Measurements from ENCODE around the gene TXNDC17. TPM values are rescaled to one million over a fixed set of nuclear protein-coding genes. Genes with fewer than 3 reads are reported as not detected.
"Not testable (repeated sequence)": the region's sequence is repeated elsewhere in the genome, so short reads cannot be mapped to it uniquely, and the experiment has no call there.

TXNDC17 gene
- polyA plus RNA-seq (2013): 125 and 128 TPM in 2 replicates

- peak within 1 kb of the TSS; percentile 88 for H3K4ac ChIP-seq (ENCODE audit: low read depth, low read length)
- H4K12ac ChIP-seq (ENCODE audit: low read depth, low read length): peak within 1 kb of the TSS; percentile 94
These were observed at the start of gene TXNDC17, which contains the start of gene KIAA0753 for GRCh38 chr17:6640536-6641246. TSS of gene TXNDC17 (plus strand) at chr17:6641060. CDS start at chr17:6641083, 23 bp downstream. TSS of gene KIAA0753 (minus strand) at chr17:6640711. CDS start at chr17:6635103, 5,608 bp downstream.

GRCh38 chr17:6591599-6592158, 49.2 kb upstream of the TXNDC17 start:
- Histone ChIP-seq H2BK12ac (ENCODE audit: low read length) (no peak overlapping the region), H3K79me2 (ENCODE audit: control insufficient read depth, insufficient read depth, low read length, poor library complexity) (no peaks in the 10 kb centered on the region)
- WGBS (ENCODE audit: extremely low coverage, insufficient coverage, insufficient read length): no CpG with 5 or more reads among the region's 7 CpGs

More at GRCh38 chr17:6640536-6641246, at the start of gene TXNDC17, which contains the start of gene KIAA0753:
- Histone ChIP-seq H4K91ac (ENCODE audit: low read depth, low read length) (peak within 1 kb of the TSS; percentile 94), H2BK120ac (ENCODE audit: insufficient read depth, low read length, poor library complexity) (peak within 1 kb of the TSS; percentile 97), H2AK5ac (ENCODE audit: low read length) (peak within 1 kb of the TSS; percentile 49), H3K4me1 (ENCODE audit: control insufficient read depth in 1 of 2, insufficient read depth in 2 of 2, low read length in 2 of 2) (peaks cover 9 to 10% of the 10 kb centered on the region in 2 experiments), H4K8ac (ENCODE audit: low read depth, low read length) (peak within 1 kb of the TSS; percentile 99), H3K9me3 (ENCODE audit: insufficient read depth, low read depth, low read length) (no peaks in the 10 kb centered on the region), H3K18ac (ENCODE audit: low read length) (peak within 1 kb of the TSS; percentile 93), H3K9ac (ENCODE audit: low read length) (peak within 1 kb of the TSS; percentile 83), H2AFZ (ENCODE audit: insufficient read depth, low read length, poor library complexity) (peak within 1 kb of the TSS; percentile 94), H3K27me3 (ENCODE audit: insufficient read depth, low read length) (no peaks in the 10 kb centered on the region), H3K79me1 (ENCODE audit: low read length) (peaks cover 12% of the 10 kb centered on the region), H3K79me2 (ENCODE audit: control insufficient read depth, insufficient read depth, low read length, poor library complexity) (peaks cover 9% of the 10 kb centered on the region), H3K4me3 (ENCODE audit: low read depth, low read length) (peak within 1 kb of the TSS; percentile 87), H3K4me2 (ENCODE audit: low read length) (peak within 1 kb of the TSS; percentile 69), H2BK5ac (ENCODE audit: low read depth, low read length, poor library complexity) (peak within 1 kb of the TSS; percentile 99), H2BK12ac (ENCODE audit: low read length) (no peak within 1 kb of the TSS), H3K27ac (ENCODE audit: low read depth, low read length) (peak within 1 kb of the TSS; percentile 80), H3K14ac (ENCODE audit: low read length) (peak within 1 kb of the TSS; percentile 93), H3K36me3 (ENCODE audit: control insufficient read depth in 1 of 2, insufficient read depth in 2 of 2, low read length in 2 of 2) (peaks cover 3 to 5% of the 10 kb centered on the region in 2 experiments), H3K23ac (ENCODE audit: low read length) (no peak within 1 kb of the TSS)
- WGBS (ENCODE audit: extremely low coverage, insufficient coverage, insufficient read length): no CpG with 5 or more reads among the region's 52 CpGs
- DNase-seq: peak; percentile 69 to 87

GRCh38 chr17:6592173-6592572, 48.7 kb upstream of the TXNDC17 start:
- Histone ChIP-seq H3K4ac (ENCODE audit: low read depth, low read length) (no peak overlapping the region), H3K79me2 (ENCODE audit: control insufficient read depth, insufficient read depth, low read length, poor library complexity) (no peaks in the 10 kb centered on the region), H3K27me3 (ENCODE audit: insufficient read depth, low read length) (no peaks in the 10 kb centered on the region), H3K4me3 (ENCODE audit: low read depth, low read length) (no peak overlapping the region), H2BK12ac (ENCODE audit: low read length) (no peak overlapping the region), H3K4me2 (ENCODE audit: low read length) (no peak overlapping the region), H4K12ac (ENCODE audit: low read depth, low read length) (no peak overlapping the region), H3K9ac (ENCODE audit: low read length) (no peak overlapping the region), H2AK5ac (ENCODE audit: low read length) (no peak overlapping the region), H3K79me1 (ENCODE audit: low read length) (no peaks in the 10 kb centered on the region), H3K36me3 (ENCODE audit: control insufficient read depth in 1 of 2, insufficient read depth in 2 of 2, low read length in 2 of 2) (peaks cover 21 to 47% of the 10 kb centered on the region in 2 experiments), H3K27ac (ENCODE audit: low read depth, low read length) (no peak overlapping the region), H3K18ac (ENCODE audit: low read length) (no peak overlapping the region), H2BK5ac (ENCODE audit: low read depth, low read length, poor library complexity) (no peak overlapping the region), H2AFZ (ENCODE audit: insufficient read depth, low read length, poor library complexity) (no peak overlapping the region), H3K9me3 (ENCODE audit: insufficient read depth, low read depth, low read length) (no peaks in the 10 kb centered on the region), H2BK120ac (ENCODE audit: insufficient read depth, low read length, poor library complexity) (no peak overlapping the region), H4K91ac (ENCODE audit: low read depth, low read length) (no peak overlapping the region), H4K8ac (ENCODE audit: low read depth, low read length) (no peak overlapping the region), H3K14ac (ENCODE audit: low read length) (no peak overlapping the region), H3K4me1 (ENCODE audit: control insufficient read depth in 1 of 2, insufficient read depth in 2 of 2, low read length in 2 of 2) (no peaks in the 10 kb centered on the region), H3K23ac (ENCODE audit: low read length) (no peak overlapping the region)
- WGBS (ENCODE audit: extremely low coverage, insufficient coverage, insufficient read length): no CpG with 5 or more reads among the region's 6 CpGs
- DNase-seq: peak; percentile 47 to 75

More at GRCh38 chr17:6591599-6592158, 49.2 kb upstream of the TXNDC17 start:
- Histone ChIP-seq H3K27ac (ENCODE audit: low read depth, low read length) (no peak overlapping the region), H2BK120ac (ENCODE audit: insufficient read depth, low read length, poor library complexity) (no peak overlapping the region), H3K79me1 (ENCODE audit: low read length) (no peaks in the 10 kb centered on the region), H3K4me2 (ENCODE audit: low read length) (no peak overlapping the region), H3K27me3 (ENCODE audit: insufficient read depth, low read length) (no peaks in the 10 kb centered on the region), H3K18ac (ENCODE audit: low read length) (no peak overlapping the region), H3K36me3 (ENCODE audit: control insufficient read depth in 1 of 2, insufficient read depth in 2 of 2, low read length in 2 of 2) (peaks cover 23 to 50% of the 10 kb centered on the region in 2 experiments), H3K9ac (ENCODE audit: low read length) (no peak overlapping the region), H3K14ac (ENCODE audit: low read length) (no peak overlapping the region), H2AK5ac (ENCODE audit: low read length) (no peak overlapping the region), H2BK5ac (ENCODE audit: low read depth, low read length, poor library complexity) (no peak overlapping the region), H3K23ac (ENCODE audit: low read length) (no peak overlapping the region), H2AFZ (ENCODE audit: insufficient read depth, low read length, poor library complexity) (no peak overlapping the region), H3K4me3 (ENCODE audit: low read depth, low read length) (no peak overlapping the region), H4K91ac (ENCODE audit: low read depth, low read length) (no peak overlapping the region), H4K12ac (ENCODE audit: low read depth, low read length) (no peak overlapping the region), H3K4ac (ENCODE audit: low read depth, low read length) (no peak overlapping the region), H4K8ac (ENCODE audit: low read depth, low read length) (no peak overlapping the region), H3K9me3 (ENCODE audit: insufficient read depth, low read depth, low read length) (no peaks in the 10 kb centered on the region), H3K4me1 (ENCODE audit: control insufficient read depth in 1 of 2, insufficient read depth in 2 of 2, low read length in 2 of 2) (no peaks in the 10 kb centered on the region)
- DNase-seq: peak; percentile 53 to 77

GRCh38 chr17:6593371-6593770, 47.5 kb upstream of the TXNDC17 start:
- not testable (repeated sequence) for H2AFZ ChIP-seq (ENCODE audit: insufficient read depth, low read length, poor library complexity); H3K4ac ChIP-seq (ENCODE audit: low read depth, low read length); H3K4me1 ChIP-seq (ENCODE audit: control insufficient read depth in 1 of 2, insufficient read depth in 2 of 2, low read length in 2 of 2); H3K9me3 ChIP-seq (ENCODE audit: insufficient read depth, low read depth, low read length); H3K18ac ChIP-seq (ENCODE audit: low read length); H4K91ac ChIP-seq (ENCODE audit: low read depth, low read length); H3K79me1 ChIP-seq (ENCODE audit: low read length); H3K14ac ChIP-seq (ENCODE audit: low read length); H2AK5ac ChIP-seq (ENCODE audit: low read length); H2BK5ac ChIP-seq (ENCODE audit: low read depth, low read length, poor library complexity); H2BK120ac ChIP-seq (ENCODE audit: insufficient read depth, low read length, poor library complexity); H3K27ac ChIP-seq (ENCODE audit: low read depth, low read length); H3K9ac ChIP-seq (ENCODE audit: low read length); H4K12ac ChIP-seq (ENCODE audit: low read depth, low read length); H4K8ac ChIP-seq (ENCODE audit: low read depth, low read length); H3K4me2 ChIP-seq (ENCODE audit: low read length); H3K79me2 ChIP-seq (ENCODE audit: control insufficient read depth, insufficient read depth, low read length, poor library complexity); H3K27me3 ChIP-seq (ENCODE audit: insufficient read depth, low read length); H3K23ac ChIP-seq (ENCODE audit: low read length); H2BK12ac ChIP-seq (ENCODE audit: low read length); H3K4me3 ChIP-seq (ENCODE audit: low read depth, low read length)
- peaks cover 20 to 42% of the 10 kb centered on the region in 2 experiments for H3K36me3 ChIP-seq (ENCODE audit: control insufficient read depth in 1 of 2, insufficient read depth in 2 of 2, low read length in 2 of 2)
- DNase-seq: peak; percentile 75 to 78
- no CpG with 5 or more reads among the region's 14 CpGs for WGBS (ENCODE audit: extremely low coverage, insufficient coverage, insufficient read length)
